OCI-M2 (cell line): ENCODE data around the gene MAG.

Experiments
- DNase-seq: peaks from one replicate; lab custom pipeline; 2025; ENCODE audit not compliant: unreplicated experiment; lab: John Stamatoyannopoulos, UW

MAG gene

GRCh38 chr19:35291916-35292315 lies at the start of gene MAG:
MAG (plus strand) TSS chr19:35292161; CDS start chr19:35295409, 3,248 bp downstream.
- no peak for DNase-seq

- no peak for DNase-seq
These were observed 45.4 kb upstream of the MAG start for GRCh38 chr19:35246466-35247092.

GRCh38 chr19:35247526-35248309 lies 44.2 kb upstream of the MAG start:
- DNase-seq, result no peak

GRCh38 chr19:35248310-35249145 lies 43.4 kb upstream of the MAG start, which contains the start of gene LSR:
LSR (plus strand) TSS chr19:35249002; CDS start chr19:35249023, 21 bp downstream.
- no peak for DNase-seq

GRCh38 chr19:35249146-35249847 lies 42.7 kb upstream of the MAG start:
- DNase-seq, result no peak

- DNase-seq, result no peak
These were observed 41.9 kb upstream of the MAG start for GRCh38 chr19:35249848-35250711.

- no peak for DNase-seq
These were observed 40.5 kb upstream of the MAG start for GRCh38 chr19:35251456-35251855.

- no peak for DNase-seq
These were observed 38.4 kb upstream of the MAG start for GRCh38 chr19:35253316-35254286.

GRCh38 chr19:35254341-35255297 lies 37.3 kb upstream of the MAG start:
- DNase-seq, result no peak

GRCh38 chr19:35256566-35256965 lies 35.4 kb upstream of the MAG start:
- no peak for DNase-seq

- no peak for DNase-seq
These were observed 34.9 kb upstream of the MAG start for GRCh38 chr19:35257113-35257461.

GRCh38 chr19:35260694-35261304 lies 31.2 kb upstream of the MAG start:
- DNase-seq, result no peak

GRCh38 chr19:35261356-35262100 lies 30.4 kb upstream of the MAG start:
- DNase-seq, result no peak

GRCh38 chr19:35262101-35262761 lies 29.7 kb upstream of the MAG start:
- DNase-seq, result no peak

- no peak for DNase-seq
These were observed 27.5 kb upstream of the MAG start for GRCh38 chr19:35264268-35265125.
